SK-N-SH (cell line): Measurements from ENCODE around the gene RHBDD3.

Experiments
- CTCF ChIP-seq: fragments of 200-600 bp; sonication (generic); IDR thresholded peaks from 2 replicates; pipeline ENCODE4 v1.6.1; 2017; ENCODE audit warnings: antibody characterized with exemption, mild to moderate bottlenecking, moderate library complexity
- EP300 ChIP-seq, 2 experiments: IDR thresholded peaks; 2 replicates each; pipeline versions ENCODE4 v1.4.0 to v1.6.1; 2012; ENCODE audit warnings: borderline replicate concordance in 1 of 2, low read depth in 1 of 2, low read length in 1 of 2
- NFIC ChIP-seq: IDR thresholded peaks from 2 replicates; pipeline ENCODE4 v1.4.0; 2012; ENCODE audit warnings: borderline replicate concordance
- POLR2AphosphoS5 ChIP-seq: IDR thresholded peaks from 2 replicates; pipeline ENCODE4 v1.6.1; 2012; ENCODE audit warnings: low read depth, low read length
- RFX5 ChIP-seq: IDR thresholded peaks from 2 replicates; pipeline ENCODE4 v1.6.1; 2012; ENCODE audit warnings: mild to moderate bottlenecking, improper control_type of control experiment, low read length
- SMC3 ChIP-seq: IDR thresholded peaks from 2 replicates; pipeline ENCODE4 v1.6.1; 2012; ENCODE audit warnings: low read depth, low read length, improper control_type of control experiment
- TAF1 ChIP-seq: IDR thresholded peaks from 2 replicates; pipeline ENCODE4 v1.6.1; 2012; ENCODE audit warnings: low read depth, mild to moderate bottlenecking, low read length, moderate library complexity, borderline replicate concordance
- TCF12 ChIP-seq: IDR thresholded peaks from 2 replicates; pipeline ENCODE4 v1.4.0; 2012
- USF1 ChIP-seq: IDR thresholded peaks from 2 replicates; pipeline ENCODE4 v1.4.0; 2012; ENCODE audit warnings: low read depth, borderline replicate concordance
- USF2 ChIP-seq: fragments of 150-350 bp; IDR thresholded peaks from 2 replicates; pipeline ENCODE4 v1.6.1; 2017; ENCODE audit warnings: antibody characterized with exemption, low read length, low read depth, borderline replicate concordance

GRCh38 chr22:29254286-29254660 is 13.5 kb downstream of the RHBDD3 start:
- TF ChIP-seq USF2 (no peak), USF1 (no peak), EP300 (IDR thresholded peaks at IDR 0.05; ENCODE audit: borderline replicate concordance in 1 of 2, low read depth in 1 of 2, low read length in 1 of 2) (no peak), CTCF (no peak), SMC3 (no peak), RFX5 (no peak), TAF1 (no peak), NFIC (no peak), POLR2AphosphoS5 (no peak), TCF12 (no peak)
